GF-D8 (cell line): ENCODE data around the gene FLOT2.
"Not testable (repeated sequence)": the region's sequence is repeated elsewhere in the genome, so short reads cannot be mapped to it uniquely, and the experiment has no call there.

ENCODE experiments used
- DNase-seq: peaks from one replicate; lab custom pipeline; 2025; lab: John Stamatoyannopoulos, UW

FLOT2 gene

DNA sequence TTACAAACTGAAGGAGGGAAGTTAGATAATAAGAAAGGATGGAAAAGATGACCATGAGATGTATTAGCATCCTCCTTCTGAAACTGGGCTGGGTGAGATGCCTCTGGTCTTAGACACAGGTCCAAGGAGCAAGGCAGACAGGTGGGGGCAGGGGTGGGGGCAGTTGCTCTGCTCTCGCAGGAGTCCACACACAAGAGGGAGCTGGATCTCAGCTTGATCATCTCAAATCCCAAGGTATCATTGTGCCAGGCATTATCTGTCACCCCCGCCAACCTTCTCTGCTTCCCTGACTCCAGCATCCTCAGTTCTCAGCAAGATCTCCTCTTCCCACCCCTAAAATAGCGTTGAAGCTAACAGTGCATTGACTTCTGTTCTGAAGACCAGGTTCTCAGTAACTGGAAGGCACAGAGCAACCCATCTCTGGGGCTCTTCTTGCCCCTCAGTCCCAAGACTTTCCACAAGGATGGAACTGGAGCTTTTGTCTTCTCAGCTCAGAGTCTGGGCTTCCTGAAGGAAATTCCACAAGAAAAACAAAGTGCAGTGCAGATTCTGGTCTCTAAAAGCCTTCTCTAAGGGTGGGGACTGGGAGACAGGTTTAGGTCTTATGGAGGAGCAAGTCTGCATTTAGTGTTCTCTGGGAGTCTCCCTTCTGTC lies 1.6 kb downstream of the FLOT2 start:
- no peak for DNase-seq

DNA sequence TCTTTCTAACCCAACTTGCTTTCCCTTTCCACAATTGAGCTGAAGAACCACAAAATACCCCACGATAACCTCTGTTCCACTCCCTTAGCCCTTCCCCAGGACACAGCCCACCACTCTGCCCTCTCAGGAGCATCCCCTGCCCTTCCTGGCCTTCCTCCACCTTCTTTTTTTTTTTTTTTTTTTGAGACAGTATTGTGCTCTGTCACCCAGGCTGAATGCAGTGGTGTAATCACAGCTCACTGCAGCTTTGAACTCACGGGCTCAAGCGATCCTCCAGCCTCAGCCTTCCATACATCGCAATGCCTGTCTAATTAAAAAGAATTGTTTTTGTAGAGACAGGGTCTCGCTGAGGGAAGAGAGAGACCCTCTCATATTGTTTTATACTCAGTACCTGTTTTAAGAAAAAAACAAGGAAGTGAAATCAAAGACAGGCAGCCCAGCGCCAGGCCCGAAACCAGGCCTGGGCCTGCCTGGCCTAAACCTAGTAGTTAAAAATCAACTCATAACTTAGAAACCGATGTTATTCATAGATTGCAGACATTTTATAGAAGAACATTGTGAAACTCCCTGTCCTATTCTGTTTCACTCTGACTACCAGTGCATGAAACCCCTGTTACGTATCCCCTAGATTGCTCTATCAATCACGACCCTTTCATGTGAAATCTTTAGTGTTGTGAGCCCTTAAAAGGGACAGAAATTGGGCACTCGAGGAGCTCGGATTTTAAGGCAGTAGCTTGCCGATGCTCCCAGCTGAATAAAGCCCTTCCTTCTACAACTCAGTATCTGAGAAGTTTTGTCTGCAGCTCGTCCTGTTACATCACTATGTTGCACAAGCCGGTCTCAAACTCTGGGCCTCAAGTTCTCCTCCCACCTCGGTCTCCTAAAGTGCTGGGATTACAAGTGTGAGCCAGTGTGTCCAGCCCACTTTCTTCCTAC lies 4.0 kb downstream of the FLOT2 start:
- DNase-seq = peak; percentile 56

DNA sequence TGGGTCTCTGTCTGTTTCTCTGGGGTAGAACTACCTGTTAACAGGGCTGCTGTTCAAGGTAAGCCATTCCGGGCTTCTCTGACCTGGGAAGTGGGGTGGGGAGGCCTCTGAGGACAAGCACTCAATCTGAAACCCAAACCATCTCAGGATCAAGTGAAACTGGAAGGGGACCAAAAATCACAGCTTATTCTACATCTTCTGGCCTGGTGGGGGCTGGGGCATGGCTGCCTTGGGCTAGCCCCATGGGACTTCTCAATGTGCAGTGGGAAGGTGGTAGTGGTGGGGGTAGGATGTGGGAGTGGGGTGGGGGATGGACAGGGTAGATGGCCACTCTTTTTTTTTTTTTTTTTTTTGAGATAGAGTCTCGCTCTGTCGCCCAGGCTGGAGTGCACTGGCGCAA lies 5.5 kb downstream of the FLOT2 start:
- DNase-seq = no peak

DNA sequence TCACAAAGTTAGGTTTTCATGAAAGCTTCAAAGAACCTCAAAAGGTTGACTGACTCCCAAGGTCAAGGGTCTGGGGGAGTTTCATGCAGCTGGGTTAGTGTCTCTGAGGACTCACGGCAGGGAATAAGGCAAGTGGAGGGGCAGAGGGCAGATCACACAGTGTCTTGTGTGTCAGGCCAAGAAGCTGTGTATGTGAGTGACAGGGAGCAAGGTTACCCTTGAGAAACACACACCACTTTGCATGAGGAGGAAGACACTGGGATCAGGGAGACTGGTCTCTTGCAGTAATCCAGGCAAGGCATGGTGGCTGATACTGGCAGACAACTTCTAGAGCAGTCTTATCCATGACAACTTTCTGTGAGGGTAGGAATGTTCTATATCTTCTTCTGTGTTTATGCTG lies 6.3 kb downstream of the FLOT2 start:
- no peak for DNase-seq

DNA sequence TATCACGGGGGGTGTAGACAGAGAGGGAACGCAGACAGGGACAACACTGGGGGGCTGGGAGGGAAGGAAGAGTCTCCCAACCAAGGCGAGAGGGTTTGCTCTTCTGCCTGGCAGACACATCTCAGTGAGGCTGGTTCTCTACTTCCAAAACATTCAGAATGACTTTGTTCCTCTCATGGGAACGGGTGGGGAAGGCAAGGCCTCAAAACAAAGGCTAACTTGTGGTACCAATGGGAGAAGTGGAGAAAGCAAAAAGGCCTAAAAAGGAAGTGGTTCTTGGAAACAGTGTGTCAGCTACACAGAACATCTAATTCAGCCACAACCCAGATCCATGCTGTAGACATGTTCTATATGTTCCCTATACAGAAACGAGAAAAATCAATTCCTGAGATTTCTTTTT lies 7.5 kb downstream of the FLOT2 start:
- no peak for DNase-seq

DNA sequence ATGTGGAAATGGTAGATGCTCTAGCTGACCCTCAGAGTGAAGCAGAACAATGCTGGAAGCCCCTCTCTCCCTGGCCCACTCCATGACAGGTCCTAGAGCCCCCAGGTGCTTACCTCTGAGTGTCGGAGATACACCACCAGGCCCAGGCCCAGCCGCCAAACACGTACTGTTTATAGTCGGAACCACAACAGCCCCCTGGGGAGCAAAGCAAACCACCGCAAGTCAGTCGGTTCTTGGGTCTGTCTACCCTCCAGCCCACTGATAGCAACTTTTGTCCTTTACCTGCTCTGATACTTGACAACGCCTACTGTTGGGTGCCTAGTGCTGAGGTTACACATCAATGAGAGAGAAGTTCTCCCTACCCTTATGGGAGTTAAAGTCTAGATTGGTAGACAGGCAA lies 8.7 kb downstream of the FLOT2 start:
- no peak for DNase-seq

DNA sequence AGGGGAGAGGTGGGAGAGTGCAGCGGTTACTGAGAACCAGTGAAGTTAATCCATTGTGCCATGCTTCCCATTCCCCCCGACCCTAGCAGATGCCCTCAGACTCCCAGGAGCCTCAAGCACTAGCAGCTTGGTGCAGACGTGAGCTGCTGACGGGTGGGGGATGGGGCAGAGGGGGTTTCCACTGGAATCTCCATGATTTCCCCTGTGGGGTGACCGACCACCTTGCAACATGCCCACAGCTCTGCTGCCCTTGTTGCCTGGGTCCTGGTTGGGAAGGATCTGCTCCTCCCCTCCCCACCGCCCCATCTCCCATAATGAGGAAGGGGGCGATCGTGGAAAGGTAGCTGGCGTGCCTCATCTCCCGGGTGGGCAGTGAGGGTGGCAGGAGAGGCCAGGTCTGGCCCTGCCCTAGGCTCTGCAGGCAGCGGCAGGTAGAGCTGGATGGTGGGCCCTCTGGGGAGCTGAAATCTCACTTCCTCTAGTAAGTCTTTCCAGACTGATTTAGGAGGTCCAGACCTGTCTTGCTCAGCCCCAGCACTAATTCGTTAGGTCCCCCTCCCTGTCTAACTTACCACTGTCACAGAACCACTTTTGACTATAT lies 9.6 kb downstream of the FLOT2 start:
- DNase-seq = no peak

DNA sequence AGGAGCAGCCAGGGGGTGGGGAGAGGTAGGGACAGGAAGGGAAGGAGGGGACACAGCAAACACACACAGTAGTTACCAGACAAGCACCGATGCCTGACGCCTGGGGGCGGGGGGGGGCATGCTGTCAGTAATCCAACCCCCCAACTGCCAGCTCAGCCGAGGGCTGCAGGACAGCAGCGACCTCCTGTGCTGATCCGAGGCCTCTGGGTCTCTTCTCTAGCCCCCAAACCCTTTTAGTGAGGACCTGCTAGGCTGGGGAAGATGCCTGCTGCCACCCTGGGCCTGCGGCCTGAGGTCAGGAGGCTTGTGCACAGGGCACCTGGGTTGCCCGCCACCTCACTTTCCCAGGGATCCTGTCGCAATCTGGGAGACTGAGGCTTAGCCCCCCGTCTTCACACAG lies 11.6 kb downstream of the FLOT2 start:
- DNase-seq = no peak

DNA sequence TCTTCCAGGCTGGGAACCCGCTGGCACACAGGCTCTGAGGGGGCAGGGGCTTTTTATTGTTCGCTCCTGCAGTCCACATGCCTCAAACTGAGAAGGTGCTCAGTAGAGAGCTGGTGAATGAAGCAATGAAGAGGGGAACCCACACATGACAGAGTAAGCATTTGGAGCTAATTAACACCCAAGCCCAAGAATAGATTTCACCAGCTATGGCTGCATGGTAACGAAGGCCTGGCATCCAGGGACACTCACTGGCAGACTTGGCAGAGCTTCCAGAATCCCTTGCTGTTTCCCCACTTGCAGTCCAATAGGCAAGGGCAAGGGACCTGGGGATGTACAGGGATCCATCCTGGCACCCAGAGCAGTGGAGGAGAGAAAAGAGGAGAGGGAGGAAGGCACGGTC lies 12.2 kb downstream of the FLOT2 start:
- DNase-seq = no peak

DNA sequence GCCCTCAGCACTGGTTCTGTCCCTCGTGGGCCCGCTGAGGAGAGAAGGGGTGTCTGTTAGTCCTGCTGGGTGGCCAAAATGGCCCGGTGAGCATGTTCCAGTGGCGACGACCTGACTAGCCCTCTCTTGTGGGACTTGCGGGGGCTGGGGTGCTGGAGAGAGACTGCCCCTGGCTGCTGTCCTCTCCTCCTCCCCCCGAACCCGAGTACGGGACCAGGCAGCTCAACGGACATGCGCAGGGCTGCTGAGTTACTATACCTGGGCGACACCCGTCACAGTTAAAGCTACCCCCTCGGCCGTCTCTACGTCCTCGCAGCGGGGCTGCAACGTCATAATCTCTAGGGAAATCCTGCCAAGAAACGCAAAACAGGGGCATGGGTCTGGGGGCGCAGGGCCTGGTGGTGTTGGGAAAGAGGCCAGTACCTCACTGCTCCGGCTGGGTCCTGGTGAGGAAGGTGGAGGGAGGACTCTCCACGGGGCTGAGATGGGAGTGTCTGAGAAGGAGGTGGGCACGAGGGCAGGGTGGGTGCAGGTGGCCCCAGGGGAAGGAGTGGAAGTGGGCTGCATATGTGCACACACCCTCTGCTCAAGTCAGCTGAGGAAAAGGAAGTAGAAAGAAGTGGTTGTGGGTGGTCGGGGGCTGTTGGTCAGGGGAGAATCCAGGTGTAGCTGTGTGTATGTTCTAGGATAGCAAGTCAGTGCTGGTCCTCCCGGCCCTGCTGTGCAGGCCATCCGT lies 13.4 kb downstream of the FLOT2 start:
- no peak for DNase-seq

DNA sequence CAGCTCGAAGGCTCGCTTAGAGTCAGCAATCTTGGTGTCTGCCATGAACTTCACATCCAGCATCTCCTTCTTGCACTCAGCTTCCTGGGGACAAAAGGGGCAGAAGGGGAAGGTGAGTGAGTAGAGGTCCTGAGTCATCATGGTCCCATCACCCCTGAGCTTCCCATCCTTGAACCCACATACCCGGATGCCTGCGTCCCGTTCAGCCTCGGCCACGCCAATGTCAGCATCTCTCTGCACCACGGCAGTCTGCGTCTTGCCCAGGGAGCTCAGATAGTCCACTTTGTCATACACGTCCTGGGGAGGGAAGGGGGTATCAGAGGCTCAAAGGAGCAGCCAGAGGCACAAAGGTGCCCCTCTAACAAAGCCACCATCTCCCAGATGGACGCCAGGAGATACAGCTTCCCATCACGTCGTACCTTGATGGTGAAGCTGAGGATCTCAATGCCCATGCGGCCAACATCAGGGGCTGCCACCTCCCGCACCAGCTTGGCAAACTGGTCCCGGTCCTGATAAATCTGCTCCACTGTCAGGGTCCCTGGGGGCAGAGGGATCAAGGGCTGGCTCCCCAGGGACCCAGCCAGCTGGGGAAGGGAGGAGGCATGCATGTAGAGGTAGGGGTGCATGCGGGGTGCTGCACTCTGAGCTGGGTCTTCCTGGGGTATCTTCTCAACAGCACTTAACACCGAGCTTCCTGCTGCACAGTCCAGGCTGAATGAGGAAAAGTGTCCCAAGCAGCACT lies 15.2 kb downstream of the FLOT2 start:
- DNase-seq = no peak

DNA sequence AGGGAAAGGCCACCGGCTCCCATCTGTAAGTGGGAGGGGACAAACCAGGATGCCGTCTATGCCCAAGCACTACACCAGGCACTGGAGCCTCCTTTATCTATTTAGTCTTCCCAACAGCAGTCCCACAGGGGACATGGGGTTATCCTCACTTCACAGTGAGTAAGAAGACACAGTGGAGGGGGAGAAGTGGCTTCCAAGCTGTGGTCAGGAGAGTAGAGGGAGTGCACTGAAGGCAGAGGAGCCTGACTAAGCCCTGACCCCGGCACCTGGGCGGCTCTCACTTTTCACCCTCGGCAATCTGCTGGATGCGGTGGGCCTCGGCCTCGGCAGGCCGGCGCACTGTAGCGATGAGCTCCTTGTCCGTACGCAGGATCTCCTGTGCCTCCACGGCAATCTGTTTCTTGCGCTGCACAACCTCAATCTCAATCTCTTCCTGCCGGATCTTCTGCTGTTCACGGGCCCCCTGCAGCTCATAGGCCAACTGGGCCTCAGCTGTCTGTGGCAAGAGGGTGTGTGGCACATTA lies 15.9 kb downstream of the FLOT2 start:
- no peak for DNase-seq

DNA sequence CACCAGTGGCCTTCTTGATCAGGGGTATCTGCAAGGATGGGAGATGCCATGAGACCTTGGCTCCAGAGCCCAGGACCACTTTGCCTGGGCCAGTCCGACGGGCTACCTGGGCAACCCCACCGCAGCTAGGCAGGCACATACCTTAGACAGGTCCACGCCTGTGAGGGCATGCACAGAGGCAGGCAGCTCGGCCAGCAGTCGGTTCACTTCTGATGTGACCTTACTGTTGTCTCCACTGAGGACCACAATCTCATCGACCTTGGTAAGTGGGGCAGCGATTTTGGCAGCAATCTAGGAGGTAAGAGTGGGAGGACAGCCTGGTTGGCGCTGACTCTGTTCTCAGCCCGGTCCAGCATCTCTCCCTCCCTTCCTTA lies 17.0 kb downstream of the FLOT2 start:
- DNase-seq = no peak

DNA sequence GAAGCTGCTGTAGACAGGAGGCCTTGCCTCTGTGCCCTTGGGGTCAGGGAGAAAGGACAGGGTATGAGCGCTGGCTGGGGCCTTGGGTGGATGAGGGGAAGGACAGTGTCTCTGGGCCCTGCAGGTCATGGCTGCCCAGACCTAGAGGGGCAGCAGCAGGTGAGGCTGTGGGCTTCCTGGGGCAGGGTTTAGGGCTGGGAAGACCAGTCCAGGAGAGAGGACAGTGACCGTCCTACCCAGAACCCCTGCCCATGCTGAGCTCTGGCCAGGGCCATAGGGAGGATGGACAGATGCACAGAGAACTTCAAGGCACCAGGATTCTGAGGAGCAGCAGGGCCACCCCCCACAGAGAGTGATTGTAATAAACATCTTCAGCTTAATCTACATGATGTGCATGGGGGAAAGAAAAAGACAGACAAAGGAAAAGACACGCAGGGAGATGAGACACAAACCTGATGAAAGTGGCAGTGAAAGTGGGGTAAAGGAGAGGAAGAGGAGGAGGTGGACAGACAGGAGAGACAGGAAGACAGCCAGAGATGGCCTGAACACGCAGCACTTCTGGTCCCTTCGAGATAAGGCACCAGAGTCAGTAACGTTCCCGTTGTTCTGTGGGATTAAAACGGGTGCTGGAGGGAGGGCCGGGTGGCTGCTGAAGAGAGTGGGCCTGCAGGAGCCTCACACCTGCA lies 17.5 kb downstream of the FLOT2 start:
- DNase-seq = no peak

DNA sequence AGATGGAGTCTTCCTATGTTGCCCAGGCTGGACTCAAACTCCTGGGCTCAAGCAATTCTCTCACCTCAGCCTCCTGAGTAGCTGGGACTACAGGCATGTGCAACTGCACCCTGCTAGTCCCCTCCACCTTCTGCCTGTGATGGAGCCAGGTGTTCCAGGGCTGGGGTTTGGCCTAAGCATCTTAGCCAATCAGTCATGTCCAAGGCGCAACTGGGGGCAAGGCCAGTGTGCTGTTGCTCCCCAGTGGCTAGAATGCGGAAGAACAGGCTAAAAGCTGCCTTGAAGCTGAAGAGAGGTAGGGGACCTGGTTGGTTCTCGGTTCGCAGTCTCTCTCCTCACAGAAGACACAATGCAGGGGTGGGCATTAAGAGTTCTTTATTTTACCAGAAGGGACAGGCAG lies 18.6 kb downstream of the FLOT2 start:
- no peak for DNase-seq

DNA sequence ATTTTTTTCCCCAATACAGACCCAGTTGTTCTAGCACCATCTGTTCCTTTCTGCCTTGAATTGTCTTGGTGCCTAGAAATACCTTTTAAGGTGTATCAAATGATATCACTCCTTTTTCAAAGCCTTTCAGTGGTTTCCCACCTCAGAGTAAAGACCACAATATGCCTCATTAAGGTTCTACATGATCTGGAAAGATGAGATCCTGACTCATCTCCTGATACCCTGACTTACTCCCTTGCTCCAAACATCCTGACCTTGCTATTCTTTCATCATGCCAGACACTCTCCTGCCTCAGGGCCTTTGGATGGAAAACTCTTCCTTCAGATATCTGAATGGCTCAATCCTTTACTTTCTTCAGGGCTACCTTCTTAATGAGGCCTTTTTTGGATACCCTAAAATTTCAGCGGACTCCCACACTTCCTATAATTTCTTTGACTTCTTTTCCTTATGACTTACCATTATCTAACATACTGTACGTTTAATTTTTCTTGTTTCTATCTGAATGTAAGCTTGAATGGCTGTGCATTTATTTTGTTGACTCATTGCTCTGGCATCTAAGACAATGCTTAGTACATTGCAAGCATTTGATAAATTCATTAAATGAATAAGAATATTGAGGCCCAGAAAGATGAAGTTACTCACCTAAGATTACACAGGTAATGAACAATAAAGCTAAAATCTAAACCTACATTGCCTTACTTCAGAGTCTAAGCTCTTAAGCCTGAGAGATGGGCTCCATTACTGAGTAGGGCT lies 19.2 kb downstream of the FLOT2 start:
- DNase-seq = no peak

DNA sequence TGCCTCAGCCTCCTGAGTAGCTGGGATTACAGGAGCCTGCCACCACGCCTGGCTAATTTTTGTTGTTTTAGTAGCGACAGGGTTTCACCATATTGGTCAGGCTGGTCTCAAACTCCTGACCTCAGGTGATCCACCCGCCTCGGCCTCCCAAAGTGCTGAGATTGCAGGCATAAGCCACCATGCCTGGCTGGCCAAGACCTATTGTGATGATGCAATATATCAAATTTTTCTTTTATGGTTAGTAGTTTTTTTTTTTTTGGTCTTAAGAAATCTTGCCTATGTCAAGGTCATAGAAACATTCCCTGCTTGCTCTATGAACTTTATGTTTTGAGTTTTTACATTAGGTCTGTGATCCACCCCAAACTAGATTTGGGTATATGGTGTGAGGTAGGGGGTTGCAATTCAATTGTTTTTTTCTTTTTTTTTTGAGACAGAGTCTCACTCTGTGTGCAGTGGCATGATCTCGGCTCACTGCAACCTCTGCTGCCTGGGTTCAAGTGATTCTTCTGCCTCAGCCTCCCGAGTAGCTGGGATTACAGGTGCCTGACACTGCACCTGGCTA lies 20.3 kb downstream of the FLOT2 start:
- DNase-seq = not testable (repeated sequence)

DNA sequence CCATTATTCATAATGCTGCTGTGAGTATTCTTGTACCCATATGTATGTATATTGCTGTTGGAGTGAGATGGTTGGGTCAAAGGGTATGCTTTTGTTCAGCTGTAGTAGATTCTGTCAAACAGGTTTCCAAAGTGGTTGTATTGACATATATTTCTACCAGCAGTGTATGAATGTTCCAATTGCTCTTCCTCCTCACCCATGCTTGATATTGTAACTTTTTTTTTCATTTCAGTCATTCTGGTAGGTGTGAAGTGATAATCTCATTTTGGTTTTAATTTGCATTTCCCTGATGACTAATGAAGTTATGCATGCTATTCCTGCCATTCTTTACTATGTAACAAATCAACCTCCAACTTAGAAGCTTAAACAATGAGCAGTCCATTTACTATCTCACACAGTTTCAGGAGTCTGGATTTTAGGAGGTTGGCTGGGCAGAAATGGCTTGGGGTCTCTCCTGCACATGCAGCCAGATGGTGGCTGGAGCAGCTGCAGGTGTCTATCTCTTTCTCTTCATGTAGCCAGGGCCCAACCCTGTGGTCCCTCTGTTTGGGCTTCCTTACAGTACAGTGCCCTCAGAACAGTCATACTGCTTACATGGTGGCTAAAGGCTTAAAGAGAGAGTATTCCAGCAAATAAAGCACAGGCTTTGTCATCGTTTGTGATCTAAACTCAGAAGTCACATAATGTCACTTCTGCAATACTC lies 21.5 kb downstream of the FLOT2 start:
- DNase-seq = no peak

DNA sequence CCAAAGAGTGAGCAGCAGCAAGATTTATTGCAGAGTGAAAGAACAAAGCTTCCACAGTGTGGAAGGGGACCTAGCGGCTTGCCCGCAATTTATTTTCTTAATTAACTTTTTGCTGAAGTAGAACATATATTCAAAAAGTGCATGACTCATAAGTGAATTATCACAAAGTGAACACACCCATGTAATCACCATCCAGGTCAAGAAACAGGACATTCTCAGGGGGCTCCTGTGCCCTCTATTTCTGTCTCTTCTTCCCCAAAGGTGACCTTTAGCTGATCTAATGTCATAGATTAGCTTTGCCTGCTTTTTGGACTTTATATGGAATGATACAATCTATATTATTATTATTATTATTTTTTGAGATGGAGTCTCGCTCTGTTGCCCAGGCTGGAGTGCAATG lies 22.8 kb downstream of the FLOT2 start:
- no peak for DNase-seq
